ENCODE results near the gene IL4.

The IL4 gene

GRCh38 chr5:132686193-132686592 is 12.4 kb downstream of the IL4 start:
- no peak overlapping the region for H3K27ac ChIP-seq (ENCODE audit: poor library complexity, severe bottlenecking)
- TF ChIP-seq CTCF (IDR thresholded peaks at IDR 0.05; ENCODE audit: poor library complexity, severe bottlenecking) = no peak
- ATAC-seq (ENCODE audit: low read depth) = no peak
- H3K4me1 ChIP-seq (ENCODE audit: insufficient read depth, poor library complexity, severe bottlenecking) = no peaks in the 10 kb centered on the region
- H3K9me3 ChIP-seq (ENCODE audit: severe bottlenecking) = no peaks in the 10 kb centered on the region
- no peaks in the 10 kb centered on the region for H3K36me3 ChIP-seq (ENCODE audit: low read depth)
- H3K27me3 ChIP-seq (ENCODE audit: insufficient read depth, poor library complexity, severe bottlenecking) = no peaks in the 10 kb centered on the region
- no peak overlapping the region for H3K4me3 ChIP-seq (ENCODE audit: severe bottlenecking)
- no peak for DNase-seq (ENCODE audit: low spot score)

- TF ChIP-seq CTCF (IDR thresholded peaks at IDR 0.05; ENCODE audit: poor library complexity, severe bottlenecking) = no peak
- DNase-seq (ENCODE audit: low spot score) = no peak
- Histone ChIP-seq H3K27ac (ENCODE audit: poor library complexity, severe bottlenecking) (no peak overlapping the region), H3K27me3 (ENCODE audit: insufficient read depth, poor library complexity, severe bottlenecking) (no peaks in the 10 kb centered on the region), H3K4me3 (ENCODE audit: severe bottlenecking) (no peak overlapping the region), H3K36me3 (ENCODE audit: low read depth) (no peaks in the 10 kb centered on the region; the same call in 1 of the 2 replicates), H3K9me3 (ENCODE audit: severe bottlenecking) (no peaks in the 10 kb centered on the region), H3K4me1 (ENCODE audit: insufficient read depth, poor library complexity, severe bottlenecking) (no peaks in the 10 kb centered on the region)
- ATAC-seq (ENCODE audit: low read depth) = no peak; the same call in 2 of the 3 replicates
Observed at GRCh38 chr5:132687995-132688394, 14.2 kb downstream of the IL4 start.

GRCh38 chr5:132688536-132689339 is 14.9 kb downstream of the IL4 start:
- H3K4me1 ChIP-seq (ENCODE audit: insufficient read depth, poor library complexity, severe bottlenecking) = no peaks in the 10 kb centered on the region
- no peak for TF ChIP-seq CTCF (IDR thresholded peaks at IDR 0.05; ENCODE audit: poor library complexity, severe bottlenecking)
- no peaks in the 10 kb centered on the region; the same call in 1 of the 2 replicates for H3K36me3 ChIP-seq (ENCODE audit: low read depth)
- H3K27ac ChIP-seq (ENCODE audit: poor library complexity, severe bottlenecking) = no peak overlapping the region
- no peaks in the 10 kb centered on the region for H3K9me3 ChIP-seq (ENCODE audit: severe bottlenecking)
- DNase-seq (ENCODE audit: low spot score) (no peak), ATAC-seq (ENCODE audit: low read depth) (no peak)
- no peaks in the 10 kb centered on the region for H3K27me3 ChIP-seq (ENCODE audit: insufficient read depth, poor library complexity, severe bottlenecking)
- no peak overlapping the region for H3K4me3 ChIP-seq (ENCODE audit: severe bottlenecking)

- no peaks in the 10 kb centered on the region for H3K27me3 ChIP-seq (ENCODE audit: insufficient read depth, poor library complexity, severe bottlenecking)
- no peaks in the 10 kb centered on the region for H3K9me3 ChIP-seq (ENCODE audit: severe bottlenecking)
- no peak for TF ChIP-seq CTCF (IDR thresholded peaks at IDR 0.05; ENCODE audit: poor library complexity, severe bottlenecking)
- no peaks in the 10 kb centered on the region; the same call in 1 of the 2 replicates for H3K36me3 ChIP-seq (ENCODE audit: low read depth)
- H3K4me3 ChIP-seq (ENCODE audit: severe bottlenecking) = no peak overlapping the region
- ATAC-seq (ENCODE audit: low read depth) (no peak), DNase-seq (ENCODE audit: low spot score) (no peak)
- no peak overlapping the region for H3K27ac ChIP-seq (ENCODE audit: poor library complexity, severe bottlenecking)
- no peaks in the 10 kb centered on the region for H3K4me1 ChIP-seq (ENCODE audit: insufficient read depth, poor library complexity, severe bottlenecking)
Observed at GRCh38 chr5:132689513-132689912, 15.7 kb downstream of the IL4 start.

GRCh38 chr5:132690156-132690555 is 16.4 kb downstream of the IL4 start:
- no peak for ATAC-seq (ENCODE audit: low read depth)

More at GRCh38 chr5:132690156-132690555, 16.4 kb downstream of the IL4 start:
- peaks cover 1% of the 10 kb centered on the region; the same call in 1 of the 2 replicates for H3K36me3 ChIP-seq (ENCODE audit: low read depth)
- no peak for DNase-seq (ENCODE audit: low spot score)
- H3K4me1 ChIP-seq (ENCODE audit: insufficient read depth, poor library complexity, severe bottlenecking) = no peaks in the 10 kb centered on the region
- H3K4me3 ChIP-seq (ENCODE audit: severe bottlenecking) = no peak overlapping the region
- no peaks in the 10 kb centered on the region for H3K9me3 ChIP-seq (ENCODE audit: severe bottlenecking)
- no peak overlapping the region for H3K27ac ChIP-seq (ENCODE audit: poor library complexity, severe bottlenecking)
- H3K27me3 ChIP-seq (ENCODE audit: insufficient read depth, poor library complexity, severe bottlenecking) = no peaks in the 10 kb centered on the region
- no peak for TF ChIP-seq CTCF (IDR thresholded peaks at IDR 0.05; ENCODE audit: poor library complexity, severe bottlenecking)

Data from RWPE2 (cell line).